ENCODE data around the gene PLXDC2.

DNA sequence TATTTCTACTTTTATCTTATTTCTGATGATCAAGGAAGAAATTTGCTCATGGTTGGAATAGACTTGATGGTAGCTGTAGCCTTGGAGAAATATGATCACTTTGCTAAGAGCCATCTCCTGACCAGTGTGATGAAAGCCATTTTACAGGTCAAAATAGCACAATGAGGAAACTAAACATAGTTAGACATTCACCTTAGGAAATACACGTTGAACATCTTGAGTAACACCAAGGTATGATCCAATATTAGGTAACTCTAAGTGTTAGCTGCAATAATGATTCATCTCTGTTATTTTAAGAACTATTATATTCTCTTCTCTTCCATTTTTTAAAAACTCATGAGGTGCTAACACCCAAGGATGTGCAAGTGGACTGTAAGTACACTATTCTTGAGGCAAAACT lies 328.0 kb downstream of the PLXDC2 start:
- no peak for TF ChIP-seq EZH2phosphoT487 (IDR thresholded peaks at IDR 0.05; ENCODE audit: borderline replicate concordance, low read length)
- TF ChIP-seq, protein P1, sequence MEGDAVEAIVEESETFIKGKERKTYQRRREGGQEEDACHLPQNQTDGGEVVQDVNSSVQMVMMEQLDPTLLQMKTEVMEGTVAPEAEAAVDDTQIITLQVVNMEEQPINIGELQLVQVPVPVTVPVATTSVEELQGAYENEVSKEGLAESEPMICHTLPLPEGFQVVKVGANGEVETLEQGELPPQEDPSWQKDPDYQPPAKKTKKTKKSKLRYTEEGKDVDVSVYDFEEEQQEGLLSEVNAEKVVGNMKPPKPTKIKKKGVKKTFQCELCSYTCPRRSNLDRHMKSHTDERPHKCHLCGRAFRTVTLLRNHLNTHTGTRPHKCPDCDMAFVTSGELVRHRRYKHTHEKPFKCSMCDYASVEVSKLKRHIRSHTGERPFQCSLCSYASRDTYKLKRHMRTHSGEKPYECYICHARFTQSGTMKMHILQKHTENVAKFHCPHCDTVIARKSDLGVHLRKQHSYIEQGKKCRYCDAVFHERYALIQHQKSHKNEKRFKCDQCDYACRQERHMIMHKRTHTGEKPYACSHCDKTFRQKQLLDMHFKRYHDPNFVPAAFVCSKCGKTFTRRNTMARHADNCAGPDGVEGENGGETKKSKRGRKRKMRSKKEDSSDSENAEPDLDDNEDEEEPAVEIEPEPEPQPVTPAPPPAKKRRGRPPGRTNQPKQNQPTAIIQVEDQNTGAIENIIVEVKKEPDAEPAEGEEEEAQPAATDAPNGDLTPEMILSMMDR (IDR thresholded peaks at IDR 0.05; ENCODE audit: low read depth, low read length, poor library complexity, severe bottlenecking), result no peak
